ENCODE results near the gene FAM163B.

DNA sequence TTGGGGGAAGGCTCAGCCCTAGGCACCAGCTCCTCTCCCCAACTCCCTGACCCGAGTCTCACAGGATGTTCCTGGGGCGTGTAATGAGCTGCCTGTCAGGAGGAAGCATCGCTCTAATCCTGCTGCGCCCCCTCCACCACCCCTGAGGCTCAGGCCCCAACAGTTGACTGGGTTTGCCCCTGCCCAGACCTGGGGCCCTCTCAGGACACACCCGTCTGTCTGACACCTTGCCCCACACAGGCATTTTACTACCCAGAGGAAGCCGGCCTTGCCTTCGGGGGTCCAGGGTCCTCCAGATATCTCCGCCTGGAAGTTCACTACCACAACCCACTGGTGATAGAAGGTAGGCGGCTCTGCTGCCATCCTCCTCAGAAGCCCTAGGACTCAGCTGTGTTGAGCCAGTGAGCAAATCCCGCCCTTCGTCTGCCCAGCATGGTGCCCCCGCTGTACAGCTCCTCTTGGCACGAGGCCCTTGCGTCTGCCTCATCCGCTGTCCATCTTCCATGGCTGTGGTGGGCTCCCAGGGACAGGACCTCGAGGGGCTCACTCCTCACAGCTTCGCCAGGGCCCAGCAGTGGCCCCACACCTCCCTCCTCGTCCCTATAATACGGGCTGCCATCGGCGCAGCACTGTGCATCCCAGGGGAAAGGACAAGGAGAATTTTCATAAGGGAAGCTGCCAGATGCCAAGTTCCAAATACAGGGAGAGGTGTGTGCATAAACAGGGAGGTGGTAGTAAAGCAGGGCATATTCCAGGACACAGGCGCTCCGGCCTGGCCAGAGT, 35.0 kb upstream of the FAM163B start:
- TF ChIP-seq, protein P1, sequence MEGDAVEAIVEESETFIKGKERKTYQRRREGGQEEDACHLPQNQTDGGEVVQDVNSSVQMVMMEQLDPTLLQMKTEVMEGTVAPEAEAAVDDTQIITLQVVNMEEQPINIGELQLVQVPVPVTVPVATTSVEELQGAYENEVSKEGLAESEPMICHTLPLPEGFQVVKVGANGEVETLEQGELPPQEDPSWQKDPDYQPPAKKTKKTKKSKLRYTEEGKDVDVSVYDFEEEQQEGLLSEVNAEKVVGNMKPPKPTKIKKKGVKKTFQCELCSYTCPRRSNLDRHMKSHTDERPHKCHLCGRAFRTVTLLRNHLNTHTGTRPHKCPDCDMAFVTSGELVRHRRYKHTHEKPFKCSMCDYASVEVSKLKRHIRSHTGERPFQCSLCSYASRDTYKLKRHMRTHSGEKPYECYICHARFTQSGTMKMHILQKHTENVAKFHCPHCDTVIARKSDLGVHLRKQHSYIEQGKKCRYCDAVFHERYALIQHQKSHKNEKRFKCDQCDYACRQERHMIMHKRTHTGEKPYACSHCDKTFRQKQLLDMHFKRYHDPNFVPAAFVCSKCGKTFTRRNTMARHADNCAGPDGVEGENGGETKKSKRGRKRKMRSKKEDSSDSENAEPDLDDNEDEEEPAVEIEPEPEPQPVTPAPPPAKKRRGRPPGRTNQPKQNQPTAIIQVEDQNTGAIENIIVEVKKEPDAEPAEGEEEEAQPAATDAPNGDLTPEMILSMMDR (IDR thresholded peaks at IDR 0.05; ENCODE audit: control extremely low read depth in 1 of 3, insufficient read depth in 1 of 3, low read depth in 1 of 3, low read length in 3 of 3), result no peak
- TF ChIP-seq YY1 (IDR thresholded peaks at IDR 0.05; ENCODE audit: low read depth, low read length), result no peak
- TF ChIP-seq POLR2A (IDR thresholded peaks at IDR 0.05; ENCODE audit: control extremely low read depth in 1 of 2, low read depth in 2 of 2, low read length in 2 of 2), result no peak
- no peak for TF ChIP-seq EZH2 (IDR thresholded peaks at IDR 0.05; ENCODE audit: low read depth, low read length, severe bottlenecking)

Measured in H1 (cell line).